Uterus (tissue), 4 donors: Measurements from ENCODE around the gene TBL2. TPM values are rescaled to one million over a fixed set of nuclear protein-coding genes. Genes with fewer than 3 reads are reported as not detected.
"Not testable (repeated sequence)": the region's sequence is repeated elsewhere in the genome, so short reads cannot be mapped to it uniquely, and the experiment has no call there.

Source experiments
- DNase-seq, 2 donors: peaks; one replicate each; pipeline ENCODE4 v3.0.0-alpha.2; 2019 to 2020
- H3K27ac ChIP-seq, 2 donors: fragments of 200-600 bp; sonication (generic); 1 replicate in 1 of 2; 2 replicates in 1 of 2; pipeline ENCODE4 v1.5.1; 2016 to 2018
- H3K27me3 ChIP-seq, 2 donors: fragments of 200-600 bp; sonication (generic); one replicate each; pipeline ENCODE4 v1.5.1; 2018 to 2019; ENCODE audit warnings: control low read depth in 1 of 2
- H3K36me3 ChIP-seq, 2 donors: fragments of 200-600 bp; sonication (generic); one replicate each; pipeline ENCODE4 v1.5.1; 2019; ENCODE audit warnings: control low read depth in 1 of 2
- H3K4me1 ChIP-seq, 2 donors: fragments of 200-600 bp; sonication (generic); one replicate each; pipeline ENCODE4 v1.5.1; 2018 to 2019; ENCODE audit warnings: control low read depth in 1 of 2
- H3K4me3 ChIP-seq, 2 donors: fragments of 200-600 bp; sonication (generic); 1 replicate in 1 of 2; 2 replicates in 1 of 2; pipeline ENCODE4 v1.5.1; 2018 to 2019; ENCODE audit warnings: mild to moderate bottlenecking in 1 of 2
- H3K9me3 ChIP-seq, 2 donors: fragments of 200-600 bp; sonication (generic); one replicate each; pipeline ENCODE4 v1.5.1; 2019; ENCODE audit warnings: control low read depth in 1 of 2
- CTCF ChIP-seq, 4 experiments: fragments of 200-600 bp in 2 of 4; fragments of 450-650 bp in 2 of 4; sonication (generic) in 2 of 4; IDR thresholded peaks; one replicate each; pipeline ENCODE4 v1.5.1; 2016 to 2019; ENCODE audit warnings: antibody characterized with exemption in 4 of 4, mild to moderate bottlenecking in 2 of 4, moderate library complexity in 1 of 4
- POLR2A ChIP-seq, 2 donors: fragments of 450-650 bp; IDR thresholded peaks; one replicate each; pipeline ENCODE4 v1.6.1; 2016; ENCODE audit warnings: antibody characterized with exemption in 2 of 2, mild to moderate bottlenecking in 1 of 2, moderate library complexity in 1 of 2
- intact Hi-C: fragments of 100-400 bp; cut with DNase I; formaldehyde crosslinking; loops from one replicate; pipeline ENCODE4 v1.15.1; 2023; ENCODE audit warnings: low total_unique reads
- total RNA-seq, 4 donors: library from RNA; depleted of rRNA in 3 of 4; stranded (reverse); fragments of >200 nt in 3 of 4; gene quantifications; one replicate each; pipeline versions ENCODE4 v1.1.0 to v1.2.4, GENCODE V29; 2014 to 2023
- donor health status: DM: yes; HTN: yes; CAD: no.

The TBL2 gene
- total RNA-seq, 4 donors from 2014 or later, result 21.5 to 106 (median 50.9) TPM

- DNase-seq, result no peak
- Histone ChIP-seq H3K36me3 (no peaks in the 10 kb centered on the region), H3K27ac (no peak overlapping the region), H3K4me3 (no peak overlapping the region), H3K27me3 (no peaks in the 10 kb centered on the region), H3K4me1 (no peaks in the 10 kb centered on the region), H3K9me3 (no peaks in the 10 kb centered on the region)
- no peak for TF ChIP-seq POLR2A (IDR thresholded peaks at IDR 0.05)
- intact Hi-C loops, result no loop called here
Observed at GRCh38 chr7:73547841-73548240, 30.5 kb downstream of the TBL2 start.

- Histone ChIP-seq H3K27me3 (no peaks in the 10 kb centered on the region), H3K27ac (no peak overlapping the region), H3K9me3 (no peaks in the 10 kb centered on the region), H3K36me3 (no peaks in the 10 kb centered on the region), H3K4me3 (no peak overlapping the region), H3K4me1 (no peaks in the 10 kb centered on the region)
- intact Hi-C loops, result no loop called here
- TF ChIP-seq POLR2A (IDR thresholded peaks at IDR 0.05), result no peak
- TF ChIP-seq CTCF (IDR thresholded peaks at IDR 0.05), result no peak
- no peak for DNase-seq
Observed at GRCh38 chr7:73544678-73545077, 33.7 kb downstream of the TBL2 start.

- no peaks in the 10 kb centered on the region for H3K4me1 ChIP-seq
- no peak overlapping the region for H3K27ac ChIP-seq
Observed at GRCh38 chr7:73541722-73542121, 36.7 kb downstream of the TBL2 start.

GRCh38 chr7:73539709-73540108, 38.7 kb downstream of the TBL2 start:
- Histone ChIP-seq H3K27me3 (no peaks in the 10 kb centered on the region), H3K9me3 (no peaks in the 10 kb centered on the region), H3K4me3 (no peak overlapping the region), H3K4me1 (no peaks in the 10 kb centered on the region), H3K27ac (no peak overlapping the region), H3K36me3 (no peaks in the 10 kb centered on the region)
- no peak for TF ChIP-seq POLR2A (IDR thresholded peaks at IDR 0.05)
- no peak for TF ChIP-seq CTCF (IDR thresholded peaks at IDR 0.05)
- no peak for DNase-seq
- intact Hi-C loops, result no loop called here

More at GRCh38 chr7:73541722-73542121, 36.7 kb downstream of the TBL2 start:
- DNase-seq, result no peak
- Histone ChIP-seq H3K36me3 (no peaks in the 10 kb centered on the region), H3K27me3 (no peaks in the 10 kb centered on the region), H3K4me3 (no peak overlapping the region), H3K9me3 (no peaks in the 10 kb centered on the region)
- no peak for TF ChIP-seq CTCF (IDR thresholded peaks at IDR 0.05)
- intact Hi-C loops, result no loop called here

- H3K9me3 ChIP-seq, H3K36me3 ChIP-seq, H3K27me3 ChIP-seq, intact Hi-C loops, DNase-seq, H3K4me3 ChIP-seq, H3K4me1 ChIP-seq, H3K27ac ChIP-seq: not testable (repeated sequence)
Observed at GRCh38 chr7:73538510-73538909, 39.9 kb downstream of the TBL2 start.

- Histone ChIP-seq H3K4me3 (no peak overlapping the region), H3K9me3 (no peaks in the 10 kb centered on the region), H3K36me3 (no peaks in the 10 kb centered on the region), H3K4me1 (no peaks in the 10 kb centered on the region), H3K27me3 (no peaks in the 10 kb centered on the region), H3K27ac (no peak overlapping the region)
- intact Hi-C loops, result no loop called here
- no peak for DNase-seq
- TF ChIP-seq POLR2A (IDR thresholded peaks at IDR 0.05) (no peak), CTCF (IDR thresholded peaks at IDR 0.05) (no peak)
Observed at GRCh38 chr7:73537051-73537450, 41.3 kb downstream of the TBL2 start.
